SJCRH30 (cell line): ENCODE measurements around the gene TSPYL6. TPM values are rescaled to one million over a fixed set of nuclear protein-coding genes. Genes with fewer than 3 reads are reported as not detected.

Experiments used
- total RNA-seq: library from RNA; depleted of rRNA; stranded (reverse); fragments of >200 nt; shearing (Covaris generic); gene quantifications from 2 replicates; pipeline ENCODE4 v1.2.3, GENCODE V29; 2014; rRNA removed

Gene TSPYL6
- total RNA-seq, 1 experiment from 2014 or later, result 0.10 TPM

Other genes with a start within 250 kb of the TSPYL6 start
- gene ACYP2, start 140.6 kb downstream of the TSPYL6 start, total RNA-seq, result 4.6 and 7.0 TPM in 2 replicates
- gene SPTBN1, start 200.1 kb upstream of the TSPYL6 start, total RNA-seq, result 258 and 260 TPM in 2 replicates